Fibroblast of pulmonary artery (primary cell): ENCODE results near the gene BCL2.

Experiments
- DNase-seq: peaks from one replicate; pipeline ENCODE4 v3.0.0-alpha.2; 2010; ENCODE audit warnings: low read depth
- H3K4me3 ChIP-seq: replicated peaks from 2 replicates; pipeline ENCODE4 v1.5.1; 2011; ENCODE audit warnings: low read depth, mild to moderate bottlenecking, control low read depth, low read length, moderate library complexity
- TF ChIP-seq, protein P1 (sequence below): IDR thresholded peaks from 2 replicates; pipeline ENCODE4 v1.5.1; 2011; ENCODE audit warnings: mild to moderate bottlenecking, control low read depth, low read length, inconsistent platforms; ENCODE audit errors: missing control alignments

Gene BCL2

GRCh38 chr18:63120620-63121019 is 198.9 kb downstream of the BCL2 start:
- TF ChIP-seq, protein P1, sequence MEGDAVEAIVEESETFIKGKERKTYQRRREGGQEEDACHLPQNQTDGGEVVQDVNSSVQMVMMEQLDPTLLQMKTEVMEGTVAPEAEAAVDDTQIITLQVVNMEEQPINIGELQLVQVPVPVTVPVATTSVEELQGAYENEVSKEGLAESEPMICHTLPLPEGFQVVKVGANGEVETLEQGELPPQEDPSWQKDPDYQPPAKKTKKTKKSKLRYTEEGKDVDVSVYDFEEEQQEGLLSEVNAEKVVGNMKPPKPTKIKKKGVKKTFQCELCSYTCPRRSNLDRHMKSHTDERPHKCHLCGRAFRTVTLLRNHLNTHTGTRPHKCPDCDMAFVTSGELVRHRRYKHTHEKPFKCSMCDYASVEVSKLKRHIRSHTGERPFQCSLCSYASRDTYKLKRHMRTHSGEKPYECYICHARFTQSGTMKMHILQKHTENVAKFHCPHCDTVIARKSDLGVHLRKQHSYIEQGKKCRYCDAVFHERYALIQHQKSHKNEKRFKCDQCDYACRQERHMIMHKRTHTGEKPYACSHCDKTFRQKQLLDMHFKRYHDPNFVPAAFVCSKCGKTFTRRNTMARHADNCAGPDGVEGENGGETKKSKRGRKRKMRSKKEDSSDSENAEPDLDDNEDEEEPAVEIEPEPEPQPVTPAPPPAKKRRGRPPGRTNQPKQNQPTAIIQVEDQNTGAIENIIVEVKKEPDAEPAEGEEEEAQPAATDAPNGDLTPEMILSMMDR = no peak
- no peak overlapping the region for H3K4me3 ChIP-seq
- DNase-seq = no peak

DNA sequence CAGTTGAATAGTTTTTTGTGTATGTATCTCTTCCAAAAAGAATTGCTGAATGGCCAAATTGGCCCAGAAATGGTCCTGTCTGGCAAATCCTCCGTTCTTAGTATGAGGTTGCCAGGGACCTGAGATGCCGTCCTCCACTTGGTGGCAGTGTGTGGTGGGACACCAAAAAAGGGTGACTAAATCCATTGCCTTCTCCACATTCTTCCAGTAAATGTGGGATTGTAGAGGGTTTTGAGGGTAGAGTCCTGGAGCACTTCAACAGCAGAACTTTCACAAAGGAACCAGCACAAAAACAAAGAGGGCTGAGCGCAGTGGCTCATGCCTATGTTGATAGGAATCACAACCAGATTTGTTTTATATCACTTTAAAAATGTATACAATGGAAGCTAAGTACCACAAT is 199.9 kb downstream of the BCL2 start:
- TF ChIP-seq, protein P1 = peak; percentile 47
- peak; percentile 36 for DNase-seq
- H3K4me3 ChIP-seq = no peak overlapping the region

GRCh38 chr18:63113899-63114565 is 205.5 kb downstream of the BCL2 start:
- TF ChIP-seq, protein P1 = no peak
- DNase-seq = no peak
- H3K4me3 ChIP-seq = no peak overlapping the region

- H3K4me3 ChIP-seq = no peak overlapping the region
- TF ChIP-seq, protein P1 = no peak
- no peak for DNase-seq
Observed at GRCh38 chr18:63112706-63113105, 206.9 kb downstream of the BCL2 start.

DNA sequence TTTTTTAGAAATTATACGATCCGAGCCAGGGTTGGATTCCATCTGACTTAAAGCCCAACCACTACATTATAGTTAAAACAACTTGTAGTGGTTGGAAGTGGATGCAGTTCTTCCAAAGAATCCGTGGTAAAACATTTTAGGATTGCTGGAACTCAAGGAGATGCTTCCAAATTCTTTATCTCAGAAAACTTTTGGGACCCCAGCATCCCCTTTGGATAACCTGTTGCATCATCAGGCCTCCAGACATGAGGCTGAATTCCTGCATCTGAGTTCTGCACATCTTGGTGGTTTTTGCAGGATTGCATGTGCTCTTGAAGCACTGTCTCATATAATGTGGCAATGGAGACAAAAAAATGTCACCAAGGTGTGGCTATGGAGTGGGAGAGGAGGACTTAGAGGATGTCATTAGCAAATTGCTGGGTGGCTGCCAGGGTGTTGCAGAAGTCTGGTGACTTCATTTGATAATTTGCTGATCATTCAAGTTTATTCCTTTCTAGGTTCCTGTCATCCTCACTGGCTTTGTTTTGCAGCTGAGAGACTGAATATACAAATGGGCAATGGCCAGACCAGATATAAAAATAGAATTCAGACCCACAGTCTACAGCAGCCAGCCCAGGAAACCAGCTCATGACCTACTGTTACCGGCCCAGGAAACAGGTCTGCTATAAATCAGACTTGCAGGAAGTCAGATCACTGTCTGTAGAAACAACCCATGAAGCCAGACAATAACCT is 207.7 kb downstream of the BCL2 start:
- no peak overlapping the region for H3K4me3 ChIP-seq
- TF ChIP-seq, protein P1 = no peak
- peak; percentile 20 for DNase-seq

DNA sequence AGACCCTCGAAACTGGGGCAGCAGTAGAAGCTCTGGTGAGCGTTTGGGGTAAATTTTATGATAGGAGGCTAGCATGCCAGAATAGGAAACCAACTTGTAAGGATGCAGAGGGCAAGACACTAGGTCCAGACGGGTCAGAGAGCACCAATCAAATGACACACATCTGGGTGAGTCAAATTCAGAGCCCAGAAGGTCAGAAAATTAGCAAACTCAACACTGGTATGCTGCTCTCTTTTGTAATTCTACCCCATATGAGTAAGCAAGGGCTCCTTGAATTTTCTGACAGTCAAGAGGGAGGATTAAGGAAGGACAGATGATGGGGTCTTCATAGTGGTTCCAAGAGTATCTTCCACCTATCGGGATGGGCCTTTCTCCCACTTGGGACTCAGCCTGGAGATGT is 209.8 kb downstream of the BCL2 start:
- TF ChIP-seq, protein P1 = no peak
- DNase-seq = no peak
- no peak overlapping the region for H3K4me3 ChIP-seq
